GM20431 (cell line): Measurements from ENCODE around the gene PCCB.
"Not testable (repeated sequence)": the region's sequence is repeated elsewhere in the genome, so short reads cannot be mapped to it uniquely, and the experiment has no call there.

ENCODE experiments used
- in situ Hi-C: fragments of 300-500 bp; cut with MseI, MboI; formaldehyde crosslinking; loops from one replicate; pipeline ENCODE4 v1.15.0; 2020; ENCODE audit warnings: low sequenced_read_pairs; ENCODE audit not compliant: unreplicated experiment

The PCCB gene

DNA sequence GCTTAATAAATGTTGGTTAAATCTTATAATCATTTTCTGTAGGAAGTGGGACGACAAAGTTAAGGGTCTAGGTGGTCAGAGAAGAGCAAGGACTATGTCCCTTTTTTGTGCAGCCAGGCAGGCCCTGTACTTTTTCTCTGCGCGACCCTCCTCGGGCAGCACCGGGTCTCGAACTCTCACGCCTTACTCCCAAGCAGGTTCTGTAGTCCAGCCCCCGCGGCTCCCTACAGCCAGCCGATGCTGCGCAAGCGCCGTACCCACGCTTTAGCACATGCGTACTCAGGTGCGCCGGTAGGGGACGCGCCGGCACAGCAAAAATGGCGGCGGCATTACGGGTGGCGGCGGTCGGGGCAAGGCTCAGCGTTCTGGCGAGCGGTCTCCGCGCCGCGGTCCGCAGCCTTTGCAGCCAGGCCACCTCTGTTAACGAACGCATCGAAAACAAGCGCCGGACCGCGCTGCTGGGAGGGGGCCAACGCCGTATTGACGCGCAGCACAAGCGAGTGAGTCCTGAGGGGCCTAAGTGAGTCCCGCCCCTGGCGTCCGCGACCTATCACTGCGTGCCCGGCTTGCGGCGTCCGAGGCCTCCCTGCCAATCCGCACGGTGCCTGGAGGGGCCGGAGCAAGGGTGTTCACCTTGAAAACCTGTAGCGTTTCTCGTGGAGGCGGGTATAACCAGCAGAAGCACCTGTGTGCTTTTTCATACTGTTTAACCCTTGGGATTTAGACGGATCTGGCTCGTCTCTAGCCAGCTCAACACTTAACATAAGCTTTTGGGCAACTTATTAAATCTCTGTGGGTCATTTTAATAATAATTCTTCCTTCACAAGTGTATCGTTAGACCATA, at the start of gene PCCB:
Gene PCCB (plus strand): TSS at position 282 of the 844 bp plus-strand sequence. CDS start 36 bp downstream, at position 318.
- in situ Hi-C loops = loop anchor here (25.0 kb wide), 1 partner anchor 163 kb away; no protein-coding TSS in a partner anchor

DNA sequence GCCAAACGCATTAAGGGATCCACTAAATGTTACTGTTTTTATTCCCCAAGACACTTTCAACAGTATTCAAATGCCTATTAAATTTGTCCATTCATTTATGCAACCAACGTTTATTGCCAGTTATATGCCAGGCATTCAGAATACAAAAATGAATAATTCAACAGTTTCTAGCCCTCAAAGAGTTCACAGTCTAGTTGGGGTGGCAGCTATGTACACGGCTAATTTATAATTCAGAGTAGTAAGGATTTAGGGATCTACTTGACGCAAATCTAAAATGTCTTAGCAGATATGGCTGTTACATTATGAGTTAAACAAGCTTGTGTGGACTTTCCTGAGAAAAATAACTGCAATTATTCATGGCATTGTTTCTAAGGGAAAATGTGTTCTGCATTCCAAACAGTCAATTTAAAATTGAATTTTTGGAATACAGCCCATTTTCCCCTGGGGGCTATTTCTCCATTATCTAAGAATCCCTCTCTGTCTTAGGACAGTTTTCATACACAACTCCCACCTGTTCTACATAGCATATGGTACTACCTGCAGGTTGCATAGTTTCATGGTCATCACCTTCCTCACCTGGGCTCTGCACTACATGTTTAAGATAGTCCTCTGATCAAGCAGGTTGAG, 42.5 kb upstream of the PCCB start:
- in situ Hi-C loops = no loop called here

DNA sequence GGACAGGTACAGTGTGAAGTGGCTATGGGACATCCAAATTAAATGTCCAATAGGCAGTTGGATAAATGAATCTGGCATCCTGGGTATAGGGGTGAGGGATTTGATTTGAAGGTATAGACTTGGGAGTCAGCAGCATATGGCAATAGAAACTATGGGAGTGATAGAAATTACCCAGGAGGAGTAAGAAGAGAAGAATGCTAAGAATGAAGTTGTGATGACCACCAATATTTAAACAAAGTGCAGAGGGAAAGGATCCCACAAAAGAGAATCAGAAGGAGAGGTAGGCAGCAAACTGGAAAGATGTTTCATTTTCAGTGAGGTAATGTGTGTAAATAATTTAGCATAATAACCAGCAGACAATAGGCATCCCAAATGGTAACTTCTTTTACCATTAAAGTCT, 40.2 kb upstream of the PCCB start:
- in situ Hi-C loops = no loop called here

DNA sequence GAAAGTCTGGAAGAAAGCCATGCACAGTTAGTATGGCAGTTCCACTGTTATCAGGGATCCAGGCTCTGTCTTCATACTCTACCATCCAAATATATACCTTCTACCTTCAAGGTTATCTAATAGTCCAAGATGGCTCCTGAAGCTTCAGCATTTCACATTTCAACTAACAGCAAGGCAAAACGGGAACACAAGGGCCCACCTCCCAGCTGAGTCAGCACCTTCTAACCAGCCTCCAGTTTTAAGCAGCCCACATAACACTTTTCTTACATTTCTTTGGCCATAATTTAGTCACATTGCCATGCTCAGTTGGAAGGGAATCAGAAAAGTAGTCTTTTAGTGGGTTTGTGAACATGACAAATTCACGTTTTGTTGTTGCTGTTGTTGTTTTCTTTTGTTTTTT, 38.6 kb upstream of the PCCB start:
- in situ Hi-C loops = no loop called here

DNA sequence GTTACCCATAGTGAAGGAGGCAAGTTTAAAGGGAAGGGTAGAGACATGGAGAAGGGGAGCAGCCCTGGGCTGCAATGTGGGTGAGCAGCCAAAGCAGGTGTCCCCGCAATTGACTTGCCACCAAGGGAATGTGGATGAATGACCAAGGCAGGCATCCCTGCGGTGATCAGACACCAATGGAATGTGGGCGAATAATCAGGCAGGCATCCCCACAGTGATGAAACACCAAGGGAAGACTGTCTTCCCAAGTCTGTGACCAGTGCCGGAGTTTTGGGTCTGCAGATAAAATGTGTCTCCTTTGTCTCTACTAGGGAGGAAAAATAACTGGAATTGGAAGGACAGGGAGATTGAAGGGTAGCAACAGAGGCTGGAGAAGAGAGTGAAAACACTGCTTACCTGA, 27.4 kb upstream of the PCCB start:
- in situ Hi-C loops = not testable (repeated sequence)

DNA sequence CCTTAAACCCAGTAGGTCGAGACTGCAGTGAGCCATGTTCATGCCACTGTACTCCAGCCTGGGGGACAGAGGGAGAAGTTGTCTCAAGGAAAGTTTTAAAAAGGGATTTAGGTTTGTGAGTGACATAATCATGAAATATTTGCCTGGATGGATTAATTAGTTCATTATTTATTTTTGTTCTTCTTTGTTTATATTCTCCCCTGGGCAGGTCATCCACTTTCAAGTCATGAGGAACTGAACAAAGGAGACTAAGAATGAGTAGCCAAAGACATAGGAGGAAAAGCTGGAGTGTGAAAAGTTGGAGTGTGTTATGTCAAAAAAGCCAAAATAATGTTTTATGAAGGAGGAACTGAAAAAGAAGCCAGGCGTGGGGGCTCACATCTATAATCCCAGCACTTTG, 17.7 kb upstream of the PCCB start:
- in situ Hi-C loops = no loop called here

DNA sequence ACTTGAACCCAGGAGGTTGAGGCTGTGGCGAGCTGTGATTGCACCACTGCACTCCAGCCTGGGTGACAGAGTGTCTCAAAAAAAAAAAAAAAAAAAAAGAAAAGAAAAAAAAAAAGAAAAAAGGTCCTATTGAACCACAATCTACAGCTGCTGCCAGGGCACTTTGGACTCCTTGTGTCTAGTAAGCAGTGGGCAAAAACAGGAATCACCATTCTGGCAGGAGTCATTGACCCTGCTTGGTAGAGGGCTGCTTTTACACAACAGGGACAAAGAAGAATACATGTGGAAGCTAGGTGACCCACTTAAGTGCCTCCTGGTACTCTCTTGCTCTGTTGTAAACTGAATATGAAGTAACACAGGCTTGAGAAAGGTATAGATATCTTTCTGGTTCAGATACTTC, 14.6 kb upstream of the PCCB start:
- in situ Hi-C loops = no loop called here

DNA sequence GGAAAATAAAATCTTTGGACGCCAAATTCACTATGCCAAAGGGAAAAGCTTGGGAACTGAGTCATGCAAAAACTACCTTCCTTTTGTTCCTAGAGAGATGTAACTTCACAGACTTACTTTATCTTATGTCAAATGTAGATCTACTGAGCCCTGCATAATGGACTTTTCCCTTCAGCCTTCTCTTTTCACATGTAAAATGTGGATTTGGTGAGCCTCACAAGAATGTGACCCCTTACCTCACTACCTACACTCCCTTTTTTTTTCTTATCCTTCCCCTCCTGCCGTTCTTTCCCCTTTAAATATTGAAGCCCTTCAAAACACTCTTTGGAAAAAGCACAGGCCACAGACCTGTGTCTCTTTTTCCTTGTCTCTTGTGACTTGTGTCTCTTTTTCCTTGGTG, 14.0 kb upstream of the PCCB start:
- in situ Hi-C loops = no loop called here

DNA sequence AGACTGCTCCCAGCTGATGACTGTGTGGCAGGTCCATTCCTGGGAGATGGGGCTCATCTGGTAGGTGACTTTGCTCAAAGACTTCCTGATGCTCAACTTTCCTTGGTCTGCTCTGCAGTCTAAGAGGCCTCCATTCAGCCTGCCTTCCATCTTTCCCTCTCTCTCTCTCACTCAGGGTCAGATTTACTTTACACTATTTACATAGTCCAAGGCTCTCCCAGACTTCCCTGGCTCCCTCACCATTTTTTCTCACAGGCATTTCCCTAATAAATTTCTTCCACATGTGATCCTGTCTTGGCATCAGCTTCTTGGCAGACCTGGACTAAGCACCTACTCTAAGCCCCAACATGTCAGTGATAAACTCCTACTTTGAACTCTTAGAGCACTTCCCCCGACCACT, 13.0 kb upstream of the PCCB start:
- in situ Hi-C loops = no loop called here

DNA sequence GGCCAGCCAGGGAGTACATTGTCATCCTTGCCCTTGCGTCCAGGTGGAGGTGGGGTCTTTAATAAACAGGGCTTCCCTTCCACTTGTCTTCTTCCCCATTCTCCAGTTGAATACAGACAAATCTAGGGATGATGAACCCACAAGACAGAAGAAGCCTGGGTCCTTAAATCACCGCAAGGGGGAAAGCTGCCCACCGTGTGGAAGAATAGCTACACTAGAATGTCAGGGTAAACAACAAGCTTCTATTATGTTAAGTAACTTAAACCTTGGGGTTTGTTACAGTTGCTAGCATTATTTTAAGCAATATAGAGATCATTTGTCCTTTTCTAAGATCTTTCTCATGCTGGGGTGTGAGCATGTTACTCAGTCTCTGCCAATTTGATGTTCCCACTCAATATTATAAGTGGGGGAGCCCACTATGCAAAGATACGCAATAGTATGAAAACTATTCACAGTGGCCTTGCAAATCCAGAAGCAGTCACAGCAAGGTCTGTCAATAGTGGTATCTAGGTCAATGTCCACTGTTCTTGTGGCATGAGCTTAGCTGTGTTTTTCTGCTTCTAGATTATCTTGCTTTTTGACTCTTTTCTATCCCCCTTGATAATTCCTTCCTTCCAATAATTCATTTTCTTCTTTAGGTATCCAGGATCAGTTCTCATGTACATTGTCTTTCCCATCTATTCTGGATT, 12.0 kb upstream of the PCCB start:
- in situ Hi-C loops = no loop called here

DNA sequence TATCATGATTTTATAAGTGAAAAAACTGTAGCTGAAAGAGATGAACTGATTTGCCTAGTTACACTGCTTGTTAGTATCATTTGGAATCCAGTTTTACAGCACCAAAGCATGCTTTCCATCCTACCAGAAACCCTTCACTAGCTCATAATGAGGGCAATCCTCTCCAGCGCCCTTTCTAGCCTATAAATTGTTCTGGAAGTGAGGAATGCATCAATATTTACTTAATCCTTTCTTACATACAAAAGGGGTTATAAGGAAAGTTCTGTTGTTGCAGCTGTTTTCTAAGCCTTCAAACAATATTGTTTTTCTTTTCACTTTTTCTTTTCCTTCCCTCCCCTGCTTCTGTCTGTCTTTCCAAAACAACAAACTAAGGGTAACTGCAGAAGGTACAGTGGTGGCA, 11.0 kb upstream of the PCCB start:
- in situ Hi-C loops = no loop called here

DNA sequence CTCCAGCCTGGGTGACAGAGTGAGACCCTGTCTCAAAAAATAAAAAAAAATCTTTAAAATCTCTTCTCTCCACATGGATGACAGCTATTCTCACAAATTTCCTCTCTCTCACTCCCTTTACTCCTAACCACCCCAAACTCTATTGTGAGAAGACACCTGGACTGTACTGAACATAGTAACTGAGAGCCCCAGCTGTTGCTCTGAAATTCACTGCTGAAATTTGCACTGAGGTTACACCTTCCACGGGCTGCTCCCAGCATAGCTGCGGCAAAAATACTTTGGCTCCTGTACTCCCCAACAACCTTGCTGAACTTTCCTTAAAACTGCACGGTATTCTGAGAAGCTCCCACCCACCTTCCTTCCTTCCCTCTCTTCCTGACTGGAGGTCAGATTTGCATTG, 4.4 kb upstream of the PCCB start:
- in situ Hi-C loops = no loop called here

DNA sequence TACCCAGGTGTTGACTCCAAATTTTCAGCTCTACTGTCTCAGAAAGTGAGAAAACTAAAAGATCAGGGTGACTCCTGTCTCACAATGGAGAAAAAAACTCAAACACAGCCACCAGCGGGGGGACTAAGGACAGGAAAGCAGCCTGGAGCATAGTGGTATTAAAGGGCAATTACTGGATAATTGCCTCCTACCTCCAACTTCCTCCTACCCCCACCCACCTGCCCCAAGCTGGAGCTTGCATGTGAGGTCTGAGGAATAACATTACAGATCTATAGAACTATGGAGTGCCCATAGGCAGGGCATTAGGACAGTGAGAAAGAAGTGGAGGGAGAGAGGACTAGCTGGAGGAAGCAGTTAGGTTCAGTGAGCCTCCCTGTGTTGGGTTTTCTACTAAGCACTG, 2.7 kb upstream of the PCCB start:
- in situ Hi-C loops = no loop called here

DNA sequence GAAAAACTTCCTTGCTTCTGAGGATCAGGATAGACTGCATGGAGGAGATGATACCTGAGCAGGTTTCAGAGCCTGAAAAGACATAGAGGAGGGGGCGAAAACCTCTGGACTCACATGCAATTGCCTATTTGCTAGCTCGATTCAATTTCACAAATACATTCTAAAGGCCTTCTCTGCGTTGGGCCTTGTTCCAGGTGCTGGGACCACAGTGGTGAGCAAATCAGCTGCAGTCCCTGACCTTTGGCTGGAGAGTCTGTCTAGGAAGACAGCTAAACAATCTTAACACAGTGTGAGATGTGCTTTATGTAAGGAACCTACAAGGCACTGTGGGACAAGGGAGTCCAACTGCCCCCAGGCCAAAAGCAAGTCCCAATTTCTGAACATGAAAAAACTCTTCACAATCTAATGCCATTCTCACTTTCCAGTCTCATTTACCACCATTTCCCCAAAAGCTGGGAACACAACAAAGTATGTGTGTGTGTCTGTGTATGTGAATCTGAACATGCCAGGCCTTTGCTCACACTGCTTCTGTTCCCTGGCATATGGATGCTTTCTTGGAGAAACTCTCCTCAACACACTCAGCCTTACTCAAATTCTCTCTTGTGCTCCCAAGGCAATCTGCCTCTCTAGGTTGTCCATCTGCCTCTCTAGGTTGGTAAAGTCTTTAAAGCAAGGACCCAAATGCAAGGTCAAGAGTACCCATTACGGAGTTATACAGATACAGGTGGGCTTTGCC, 2.1 kb upstream of the PCCB start:
- in situ Hi-C loops = no loop called here

DNA sequence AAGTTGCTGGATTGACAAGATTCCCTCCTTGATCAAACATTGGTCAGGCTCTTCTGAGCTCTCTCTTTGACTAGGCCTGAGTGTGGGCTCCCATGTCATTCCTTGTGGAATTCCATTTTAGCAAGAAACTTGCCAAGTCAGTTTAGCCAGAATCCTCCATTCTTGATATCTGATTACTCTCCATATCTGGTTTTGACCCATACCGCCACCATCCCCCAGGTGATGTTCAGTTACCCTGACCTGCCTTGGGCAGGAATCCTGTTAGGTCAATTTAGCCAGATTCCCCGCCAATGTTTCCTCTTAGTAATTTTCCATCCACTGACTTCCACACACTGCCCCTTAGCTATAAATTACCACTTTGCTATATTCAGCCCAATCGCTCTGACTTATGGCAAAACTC, 1.0 kb upstream of the PCCB start:
- in situ Hi-C loops = no loop called here

DNA sequence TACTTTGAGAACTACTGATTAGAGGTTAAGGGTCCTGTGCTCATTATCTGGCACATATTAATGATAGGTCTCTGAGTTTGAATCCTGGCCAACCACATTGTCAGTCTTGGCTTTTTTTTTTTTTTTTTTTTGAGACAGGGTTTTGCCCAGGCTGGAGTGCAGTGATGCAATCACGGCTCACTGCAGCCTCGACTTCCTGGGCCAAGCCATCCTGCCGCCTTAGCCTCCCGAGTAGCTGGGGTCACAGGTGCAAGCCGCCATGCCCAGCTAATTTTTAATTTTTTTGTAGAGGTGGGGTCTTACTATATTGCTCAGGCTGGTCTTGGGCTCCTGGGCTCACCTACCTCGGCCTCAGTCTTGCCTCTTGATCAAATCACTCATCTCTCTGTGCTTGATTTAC, 547 bp upstream of the PCCB start:
- in situ Hi-C loops = no loop called here

DNA sequence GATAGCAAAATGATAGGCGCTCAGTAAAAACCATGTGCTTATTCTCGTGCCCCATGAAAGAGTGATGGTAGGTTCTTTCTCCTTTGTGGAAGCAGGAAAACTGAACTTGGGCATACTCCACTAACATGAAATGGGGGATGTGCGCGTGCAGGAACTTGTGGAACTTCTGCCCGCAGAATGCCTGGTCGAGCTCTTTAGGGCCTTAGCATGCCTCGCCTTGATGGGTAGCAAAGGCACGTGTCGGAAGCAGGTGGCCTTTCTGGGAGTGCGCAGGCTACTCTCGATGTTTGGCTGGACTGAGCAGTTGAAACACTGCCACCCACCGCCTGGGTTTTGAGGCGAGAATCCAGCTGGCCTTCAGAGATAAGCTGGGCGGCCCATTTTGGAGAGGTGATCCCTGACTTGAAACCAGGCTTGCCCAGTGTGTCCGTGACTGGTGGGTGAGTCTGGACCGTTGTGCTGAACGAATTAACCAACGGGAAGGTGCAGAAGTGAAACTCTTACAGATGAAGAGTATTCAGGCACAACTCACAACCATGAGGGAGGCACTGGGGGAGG, 842 bp downstream of the PCCB start:
- in situ Hi-C loops = loop anchor here (25.0 kb wide), 1 partner anchor 164 kb away; no protein-coding TSS in a partner anchor

DNA sequence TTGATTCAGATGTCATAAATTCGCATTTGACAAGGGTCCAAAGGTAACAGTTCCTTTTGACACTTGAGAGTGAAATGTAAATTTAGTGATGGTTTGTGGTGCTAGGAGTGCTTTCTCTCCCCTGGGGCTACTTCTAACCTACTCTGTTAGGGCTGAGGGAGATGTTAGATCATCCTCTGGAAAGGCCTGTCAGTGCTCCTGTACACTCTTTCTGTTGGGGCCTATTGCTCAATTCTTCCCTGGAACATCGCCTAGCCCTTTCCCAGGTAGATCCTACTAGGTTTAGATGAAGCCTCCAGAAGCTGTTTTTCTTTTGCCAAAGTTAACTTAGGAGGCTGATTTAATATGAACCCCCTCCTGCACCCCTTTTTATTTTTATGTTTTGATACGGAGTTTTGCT, 1.4 kb downstream of the PCCB start:
- in situ Hi-C loops = loop anchor here (25.0 kb wide), 1 partner anchor 164 kb away; no protein-coding TSS in a partner anchor

DNA sequence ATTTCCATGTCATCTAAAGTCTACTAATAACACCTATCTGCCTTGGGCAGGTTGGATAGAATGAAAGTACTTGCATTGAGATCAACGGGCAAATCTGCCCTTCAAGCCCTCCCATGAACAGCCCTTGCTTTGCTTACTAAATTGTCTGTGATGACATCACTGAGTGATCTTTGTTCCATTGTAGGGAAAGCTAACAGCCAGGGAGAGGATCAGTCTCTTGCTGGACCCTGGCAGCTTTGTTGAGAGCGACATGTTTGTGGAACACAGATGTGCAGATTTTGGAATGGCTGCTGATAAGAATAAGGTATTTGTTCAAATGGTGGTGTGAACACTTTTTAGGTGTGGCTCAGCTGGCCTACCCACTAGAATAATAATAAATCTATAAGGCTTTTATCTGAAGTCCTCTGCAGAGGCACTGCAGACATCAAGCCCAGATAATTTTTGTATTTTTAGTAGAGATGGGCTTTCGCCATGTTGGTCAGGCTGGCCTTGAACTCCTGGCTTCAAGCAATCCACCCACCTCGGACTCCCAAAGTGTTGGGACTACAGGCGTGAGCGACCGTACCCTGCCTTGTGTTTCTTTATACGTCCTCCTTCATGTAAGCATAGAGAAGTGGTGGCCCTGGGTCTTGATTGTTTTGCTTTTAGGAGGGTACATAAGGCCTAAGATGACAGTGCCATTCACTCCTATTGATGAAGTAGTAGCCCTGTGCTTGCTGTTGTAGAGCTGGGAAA, 5.7 kb downstream of the PCCB start:
- in situ Hi-C loops = loop anchor here (25.0 kb wide), 1 partner anchor 169 kb away; no protein-coding TSS in a partner anchor
